Measurements from ENCODE around the gene ACYP2. TPM values are rescaled to one million over a fixed set of nuclear protein-coding genes. Genes with fewer than 3 reads are reported as not detected.
"Not testable (repeated sequence)": the region's sequence is repeated elsewhere in the genome, so short reads cannot be mapped to it uniquely, and the experiment has no call there.

Gene ACYP2
- total RNA-seq, 1 donor from 2014 or later = 4.4 TPM

DNA sequence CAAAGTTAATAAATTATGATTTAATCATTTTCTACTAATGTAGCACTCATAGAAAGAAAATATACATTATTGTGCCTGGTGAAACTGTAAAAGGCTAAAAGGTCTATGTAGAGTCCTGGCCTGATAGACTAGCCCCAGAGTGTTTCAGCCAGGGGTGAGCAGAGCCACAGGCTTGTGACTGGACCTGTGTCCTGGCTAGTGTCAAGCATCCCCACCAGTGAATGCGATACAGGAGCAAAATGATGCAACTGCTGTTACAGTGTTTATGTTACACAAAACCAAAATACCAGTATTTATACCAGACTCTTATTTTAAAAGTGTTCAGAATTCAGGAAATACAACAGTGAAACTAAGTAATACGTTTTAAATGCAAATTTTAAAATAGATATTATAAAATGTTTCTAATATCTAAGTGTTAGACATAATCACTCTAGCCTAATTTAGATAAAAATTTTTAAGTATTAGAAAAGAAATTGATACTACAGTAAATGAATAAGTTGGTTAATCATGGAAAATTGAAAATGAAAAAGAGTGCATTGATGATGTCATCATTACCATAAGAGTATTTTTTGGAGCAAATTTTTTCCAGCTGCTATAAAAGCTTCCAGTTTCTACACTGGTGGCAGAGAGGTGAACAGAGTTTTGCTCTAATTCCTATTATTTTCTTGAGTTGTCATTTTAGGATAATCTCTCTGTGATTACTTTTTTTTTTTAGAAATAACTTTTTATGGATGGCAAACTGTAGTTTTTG, 146.8 kb downstream of the ACYP2 start:
- no peak for DNase-seq (ENCODE audit: low read depth in 2 of 2)

DNA sequence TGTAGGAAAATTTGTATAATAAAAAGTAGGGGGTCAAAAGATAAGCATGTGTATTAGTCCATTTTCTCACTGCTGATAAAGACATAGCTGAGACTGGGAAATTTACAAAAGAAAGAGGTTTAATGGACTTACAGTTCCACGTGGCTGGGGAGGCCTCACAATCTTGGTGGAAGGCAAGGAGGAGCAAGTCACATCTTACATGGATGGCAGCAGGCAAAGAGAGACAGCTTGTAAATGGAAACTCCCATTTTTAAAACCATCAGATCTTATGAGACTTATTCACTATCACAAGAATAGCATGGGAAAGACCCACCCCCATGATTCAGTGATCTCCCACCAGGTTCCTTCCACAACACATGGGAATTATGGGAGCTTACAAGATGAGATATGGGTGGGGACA, 149.7 kb downstream of the ACYP2 start:
- DNase-seq (ENCODE audit: low read depth in 2 of 2) = not testable (repeated sequence)

- DNase-seq (ENCODE audit: low read depth in 2 of 2) = peak; percentile 57 to 74
These were observed 152.2 kb downstream of the ACYP2 start for GRCh38 chr2:54267577-54267976.

GRCh38 chr2:54271189-54271588, 155.8 kb downstream of the ACYP2 start:
- DNase-seq (ENCODE audit: low read depth in 2 of 2) = no peak

- no peak for DNase-seq (ENCODE audit: low read depth in 2 of 2)
These were observed 156.6 kb downstream of the ACYP2 start for GRCh38 chr2:54271843-54272627.

GRCh38 chr2:54274781-54275242, 159.4 kb downstream of the ACYP2 start:
- DNase-seq (ENCODE audit: low read depth in 2 of 2) = peak in 1 of 2 donors; percentile 8

GRCh38 chr2:54275541-54275940, 160.1 kb downstream of the ACYP2 start:
- no peak for DNase-seq (ENCODE audit: low read depth in 2 of 2)

DNA sequence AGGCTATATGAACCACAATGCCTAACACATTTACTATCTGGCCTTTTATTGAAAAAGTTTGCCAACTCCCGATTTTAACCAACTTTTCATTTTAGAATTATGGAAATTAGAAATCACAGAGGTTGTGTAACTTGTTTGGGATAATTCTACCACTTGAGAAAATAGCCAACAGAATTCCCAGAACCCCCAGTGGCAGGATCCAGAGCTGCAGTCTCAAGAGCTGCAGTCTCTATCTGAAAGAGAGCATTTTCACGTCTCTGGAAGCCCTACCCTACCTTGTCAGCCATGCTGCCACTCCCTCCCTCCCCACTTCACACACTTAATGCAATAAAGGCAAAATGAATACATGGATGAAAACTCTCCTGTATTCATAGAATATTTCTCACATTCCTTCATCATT, 164.0 kb downstream of the ACYP2 start:
- DNase-seq (ENCODE audit: low read depth in 2 of 2) = no peak

- no peak for DNase-seq (ENCODE audit: low read depth in 2 of 2)
These were observed 169.4 kb downstream of the ACYP2 start for GRCh38 chr2:54284826-54285225.

GRCh38 chr2:54285451-54285850, 170.0 kb downstream of the ACYP2 start:
- no peak for DNase-seq (ENCODE audit: low read depth in 2 of 2)

- no peak for DNase-seq (ENCODE audit: low read depth in 2 of 2)
These were observed 172.1 kb downstream of the ACYP2 start for GRCh38 chr2:54287532-54287931.

DNA sequence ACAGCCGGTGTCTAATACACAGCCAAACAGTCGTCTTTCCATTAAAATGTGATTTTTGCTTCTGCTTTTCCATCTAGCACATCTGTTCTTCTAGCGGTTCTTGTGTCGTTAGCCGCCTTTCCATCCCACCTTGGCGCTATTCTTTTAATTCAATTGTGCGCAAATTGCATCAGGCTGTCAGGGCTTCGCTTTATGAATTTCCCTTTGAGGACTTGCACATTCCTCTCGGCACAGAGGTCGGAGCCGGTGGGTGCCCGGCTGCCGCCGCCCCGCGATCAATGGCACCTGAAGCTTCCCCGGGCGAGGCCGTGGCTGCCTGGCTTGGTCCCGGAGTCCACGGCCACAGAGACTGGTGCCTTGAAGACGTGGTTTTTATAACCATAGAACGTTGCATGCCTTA, 174.5 kb downstream of the ACYP2 start:
- no peak for DNase-seq (ENCODE audit: low read depth in 2 of 2)

GRCh38 chr2:54290356-54291025, 175.1 kb downstream of the ACYP2 start:
- DNase-seq (ENCODE audit: low read depth in 2 of 2) = no peak

GRCh38 chr2:54294665-54295064, 179.2 kb downstream of the ACYP2 start:
- DNase-seq (ENCODE audit: low read depth in 2 of 2) = not testable (repeated sequence)

DNA sequence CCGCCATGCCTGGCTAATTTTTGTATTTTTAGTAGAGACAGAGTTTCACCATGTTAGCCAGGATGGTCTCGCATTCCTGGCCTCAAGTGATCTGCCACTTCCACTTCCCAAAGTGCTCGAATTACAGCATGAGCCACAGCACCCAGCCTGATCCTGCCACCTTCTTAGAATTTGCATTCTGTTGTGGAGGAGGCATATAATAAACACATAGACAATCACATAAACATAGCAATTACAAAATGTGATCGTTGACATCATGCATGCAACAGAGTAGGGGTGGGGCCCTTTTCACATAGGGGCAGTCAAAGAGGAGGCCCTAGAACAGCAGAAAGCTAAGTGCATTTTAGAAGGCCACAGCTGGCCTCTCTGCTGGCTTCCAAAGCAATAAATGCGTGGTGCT, 180.5 kb downstream of the ACYP2 start:
- no peak for DNase-seq (ENCODE audit: low read depth in 2 of 2)

DNA sequence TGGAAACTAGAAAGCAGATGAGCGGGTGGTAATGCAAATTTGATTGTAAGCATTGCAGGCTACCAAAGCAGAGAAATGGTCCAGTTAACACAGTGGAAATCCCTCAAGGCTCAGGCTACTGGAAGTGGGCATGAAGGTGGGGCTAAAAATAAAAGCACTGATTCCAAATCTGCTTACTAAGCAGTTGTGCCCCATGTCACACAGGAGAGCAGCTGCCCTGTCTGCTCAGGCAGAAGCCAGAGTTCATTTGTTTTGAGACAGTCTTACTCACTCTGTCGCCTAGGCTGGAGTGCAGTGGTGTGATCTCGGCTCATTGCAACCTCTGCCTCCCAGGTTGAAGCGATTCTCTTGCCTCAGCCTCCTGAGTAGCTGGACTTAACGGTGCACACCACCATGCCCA, 183.1 kb downstream of the ACYP2 start:
- DNase-seq (ENCODE audit: low read depth in 2 of 2) = no peak

DNA sequence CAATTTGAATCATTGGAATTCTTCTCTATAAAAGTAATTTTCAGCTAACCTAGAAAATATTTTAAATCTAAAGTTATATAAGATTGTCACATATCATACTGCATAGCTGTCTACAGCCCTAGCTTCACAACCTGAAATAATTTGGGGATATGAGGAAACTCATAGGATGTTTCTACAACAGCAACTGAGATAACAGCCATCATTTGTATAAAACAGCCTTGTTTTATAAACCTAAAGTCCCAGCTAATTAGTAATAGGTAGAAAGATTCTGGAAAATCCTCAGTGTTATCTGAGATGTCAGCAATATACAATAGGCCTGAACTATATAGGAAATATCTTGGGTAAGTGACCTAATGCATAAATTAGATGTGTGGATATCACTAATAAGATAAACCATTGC, 188.2 kb downstream of the ACYP2 start:
- DNase-seq (ENCODE audit: low read depth in 2 of 2) = no peak

- DNase-seq (ENCODE audit: low read depth in 2 of 2) = peak in 1 of 2 donors; percentile 8
These were observed 191.1 kb downstream of the ACYP2 start for GRCh38 chr2:54306556-54306955.

DNA sequence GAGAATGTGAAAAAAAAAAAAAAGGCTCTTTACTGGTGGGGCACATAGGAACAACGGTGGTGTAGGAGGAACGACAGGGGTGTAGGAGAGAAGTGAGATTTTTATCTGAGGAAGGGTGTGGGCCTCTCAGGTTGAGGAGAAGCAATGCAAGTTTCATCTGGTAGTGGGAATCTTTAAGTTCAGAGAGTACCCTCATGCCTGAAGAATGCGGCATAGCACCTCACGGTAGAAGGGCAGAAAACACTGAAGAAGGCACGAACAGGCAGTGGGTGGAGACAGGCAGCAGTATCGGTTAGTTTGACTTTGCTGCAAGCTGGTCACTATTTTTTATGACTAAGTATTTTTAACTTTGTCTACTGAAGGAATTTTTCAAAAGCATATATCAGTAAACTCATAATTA, 192.8 kb downstream of the ACYP2 start:
- no peak for DNase-seq (ENCODE audit: low read depth in 2 of 2)

- DNase-seq (ENCODE audit: low read depth in 2 of 2) = no peak
These were observed 193.4 kb downstream of the ACYP2 start for GRCh38 chr2:54308782-54309181.

DNA sequence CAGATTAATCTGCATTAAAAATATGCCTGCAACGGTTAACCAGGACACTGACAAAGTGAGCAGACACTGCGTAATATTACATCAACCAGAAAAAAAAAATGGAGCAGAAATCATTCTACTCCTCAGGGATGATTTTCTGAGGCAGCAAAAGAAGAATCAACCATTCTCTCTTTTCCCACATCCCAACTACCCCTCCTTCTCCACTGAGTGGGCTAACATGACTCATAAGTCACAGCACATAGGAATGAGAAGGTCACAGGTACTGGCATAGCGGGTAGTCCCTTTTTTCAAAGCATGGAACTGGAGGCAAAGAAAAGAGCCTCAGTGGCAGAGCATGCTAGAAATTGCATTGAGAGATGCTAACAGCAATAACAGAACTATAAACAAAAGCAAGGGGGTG, 194.9 kb downstream of the ACYP2 start:
- peak in 1 of 2 donors; percentile 44 for DNase-seq (ENCODE audit: low read depth in 2 of 2)

GRCh38 chr2:54310961-54311360, 195.5 kb downstream of the ACYP2 start:
- DNase-seq (ENCODE audit: low read depth in 2 of 2) = peak in 1 of 2 donors; percentile 52

Measured in dermis microvascular lymphatic vessel endothelial cell (primary cell).